Aorta (tissue), 5 donors: Measurements from ENCODE around the gene EVL. TPM values are rescaled to one million over a fixed set of nuclear protein-coding genes. Genes with fewer than 3 reads are reported as not detected.

Experiments used
- ATAC-seq: fragments of 200-7000 bp; cut with Tn5 transposase; one replicate; pipeline ENCODE4 v1.9.1; 2022; ENCODE audit warnings: moderate library complexity; ENCODE audit not compliant: low FRiP score
- DNase-seq, 2 donors: peaks; one replicate each; pipeline ENCODE4 v3.0.0-alpha.2; 2020
- H3K27ac ChIP-seq, 2 donors: one replicate each; pipeline ENCODE4 v1.5.1; 2013; ENCODE audit warnings: low read length in 2 of 2, mild to moderate bottlenecking in 2 of 2, moderate library complexity in 2 of 2, control low read depth in 1 of 2, inconsistent platforms in 1 of 2, low read depth in 1 of 2
- H3K27me3 ChIP-seq, 2 donors: one replicate each; pipeline ENCODE4 v1.6.1; 2013; ENCODE audit warnings: control low read depth in 1 of 2, low read length in 1 of 2, mild to moderate bottlenecking in 1 of 2, moderate library complexity in 1 of 2; ENCODE audit not compliant: insufficient read depth in 2 of 2, control insufficient read depth in 1 of 2
- H3K36me3 ChIP-seq, 2 donors: one replicate each; pipeline ENCODE4 v1.6.1; 2013; ENCODE audit warnings: control low read depth in 1 of 2, low read length in 1 of 2, mild to moderate bottlenecking in 1 of 2; ENCODE audit not compliant: insufficient read depth in 2 of 2, control insufficient read depth in 1 of 2
- H3K4me1 ChIP-seq, 2 donors: one replicate each; pipeline ENCODE4 v1.6.1; 2013; ENCODE audit warnings: low read length in 2 of 2, control low read depth in 1 of 2, mild to moderate bottlenecking in 1 of 2, moderate library complexity in 1 of 2; ENCODE audit not compliant: insufficient read depth in 2 of 2, control insufficient read depth in 1 of 2
- H3K4me3 ChIP-seq, 2 donors: one replicate each; pipeline ENCODE4 v1.5.1; 2013; ENCODE audit warnings: low read length in 2 of 2, control low read depth in 1 of 2, mild to moderate bottlenecking in 1 of 2
- H3K9me3 ChIP-seq: one replicate; pipeline ENCODE4 v1.6.1; 2013; ENCODE audit warnings: mild to moderate bottlenecking, low read length; ENCODE audit not compliant: control insufficient read depth
- WGBS, 2 donors: extraction: QIAGEN DNeasy Blood & Tissue Kit; methylation state at CpG; one replicate each; pipeline ENCODE4 v1.1.7; 2013; 5-methylcytosine and 5-hydroxymethylcytosine counted together
- intact Hi-C, 2 donors: fragments of 100-400 bp; cut with DNase I; formaldehyde crosslinking; loops; one replicate each; pipeline versions ENCODE4 v1.14.2 to v1.15.0; 2022
- polyA plus RNA-seq, 2 donors: library from polyadenylated mRNA; stranded (reverse); fragments of 200-250 nt; gene quantifications; one replicate each; pipeline ENCODE4 v1.2.3, GENCODE V29; 2013
- total RNA-seq, 2 donors: library from RNA; stranded (reverse); fragmentation: NEBNext Ultra II Directional; extraction: Animal tissue kit (Norgen Biotek cat#: 25700); gene quantifications; one replicate each; pipeline ENCODE4 v1.2.1, GENCODE V29; 2021
- donor health status: healthy with polysubstance abuse.
- donor health status: Bipolar disorder and iron deficiency.
- donor health status: DM: no; HTN: no; CAD: no.
- donor health status: DM: no; HTN: no; CAD: no.
- donor health status: DM: yes; HTN: yes; CAD: no.

EVL gene
- total and polyA plus RNA-seq, 4 donors = 21.3 to 133 (median 55.7) TPM

DNA sequence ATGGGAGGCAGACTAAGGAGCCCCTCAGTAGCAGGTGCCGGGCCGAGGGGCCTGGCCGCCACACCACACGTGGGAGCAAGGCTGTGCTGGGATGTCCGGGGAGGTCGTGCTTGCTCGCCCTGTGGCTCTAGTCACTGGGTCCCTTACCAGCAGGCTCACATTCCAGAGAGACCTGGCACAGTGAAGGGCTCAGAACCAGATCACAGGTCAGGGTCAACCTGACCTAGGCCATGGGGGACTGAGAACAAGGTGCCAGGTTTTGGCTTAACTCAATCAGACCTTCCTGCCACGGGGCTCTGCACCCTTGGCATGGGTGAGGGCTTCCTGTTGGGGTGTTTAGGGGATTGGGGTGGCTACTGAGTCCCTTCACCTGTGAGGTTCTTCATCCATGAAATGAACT, 72.0 kb downstream of the EVL start:
- ATAC-seq (no peak), DNase-seq (no peak)
- H3K9me3 ChIP-seq = no peaks in the 10 kb centered on the region
- H3K4me1 ChIP-seq = no peaks in the 10 kb centered on the region
- H3K27me3 ChIP-seq = no peaks in the 10 kb centered on the region
- no peak overlapping the region for H3K4me3 ChIP-seq
- intact Hi-C loops = no loop called here
- H3K27ac ChIP-seq = no peak overlapping the region
- no peaks in the 10 kb centered on the region for H3K36me3 ChIP-seq
- WGBS, 2 donors = 84 to 91% methylated on average over 8 of the region's 8 CpGs

DNA sequence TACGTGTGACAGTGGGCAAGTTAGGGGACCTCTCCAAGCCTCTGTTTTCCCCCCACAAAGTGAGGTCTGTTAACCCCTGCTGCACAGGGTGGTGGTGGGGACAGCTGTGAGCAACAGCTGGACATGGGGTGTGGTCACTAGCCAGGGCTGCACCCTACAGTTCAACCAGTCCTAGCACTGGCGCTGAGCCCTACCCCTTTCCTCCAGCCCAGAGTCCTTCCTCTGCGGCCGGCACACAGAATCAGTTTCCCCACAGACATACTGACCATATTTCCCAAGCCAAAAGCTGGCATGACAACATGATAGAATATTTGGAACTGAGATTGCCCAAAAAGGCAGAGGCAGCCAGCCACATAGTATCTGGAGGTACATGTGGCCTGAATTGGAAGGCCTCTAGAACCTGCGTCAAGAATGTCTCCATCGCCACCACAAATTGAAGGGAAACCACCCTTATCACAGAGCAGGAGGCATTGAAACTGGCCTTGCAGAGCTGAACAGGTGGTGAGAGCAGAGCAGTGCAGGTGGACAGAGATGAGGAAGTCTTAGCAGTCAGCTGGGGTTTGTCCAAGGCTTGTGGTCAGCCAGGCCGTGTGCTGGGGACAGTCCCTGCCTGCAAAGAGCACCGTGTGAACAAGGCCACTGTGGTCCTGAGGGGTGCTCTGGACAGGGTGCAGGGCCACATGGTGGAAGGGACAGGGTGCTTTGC, 73.0 kb downstream of the EVL start:
- ATAC-seq (no peak), DNase-seq (no peak)
- Histone ChIP-seq H3K4me1 (no peaks in the 10 kb centered on the region), H3K27ac (no peak overlapping the region), H3K27me3 (no peaks in the 10 kb centered on the region), H3K4me3 (no peak overlapping the region), H3K36me3 (no peaks in the 10 kb centered on the region), H3K9me3 (no peaks in the 10 kb centered on the region)
- intact Hi-C loops = no loop called here
- WGBS, 2 donors = 78 to 85% methylated on average over 8 of the region's 8 CpGs

DNA sequence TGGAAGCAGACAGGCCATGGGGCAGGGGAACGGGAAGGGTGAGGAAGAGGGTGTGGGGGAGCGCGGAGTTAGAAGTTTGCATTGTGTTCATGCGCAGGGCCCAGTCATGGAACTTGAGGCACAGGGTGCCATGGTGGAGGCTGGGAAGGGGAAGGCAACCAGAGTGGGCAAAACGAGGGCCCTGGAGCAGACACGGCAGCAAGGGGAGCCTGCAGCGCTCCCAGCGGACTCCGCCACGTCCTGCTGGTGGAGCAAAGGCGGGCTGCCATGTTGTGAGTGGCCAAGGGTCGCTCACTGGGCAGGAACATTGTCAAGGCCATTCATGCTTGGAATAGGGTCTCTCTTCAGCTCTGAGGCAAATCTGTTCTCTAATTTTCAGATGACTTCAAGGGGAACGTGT, 73.7 kb downstream of the EVL start:
- no peaks in the 10 kb centered on the region for H3K4me1 ChIP-seq
- H3K27ac ChIP-seq = no peak overlapping the region
- H3K27me3 ChIP-seq = no peaks in the 10 kb centered on the region
- H3K4me3 ChIP-seq = no peak overlapping the region
- DNase-seq (no peak), ATAC-seq (no peak)
- no peaks in the 10 kb centered on the region for H3K36me3 ChIP-seq
- intact Hi-C loops = no loop called here
- H3K9me3 ChIP-seq = no peaks in the 10 kb centered on the region
- WGBS, 2 donors = 97 to 98% methylated on average over 13 of the region's 13 CpGs

GRCh38 chr14:100140452-100141078, 75.3 kb downstream of the EVL start:
- Histone ChIP-seq H3K4me3 (no peak overlapping the region), H3K36me3 (no peaks in the 10 kb centered on the region), H3K27me3 (no peaks in the 10 kb centered on the region), H3K27ac (no peak overlapping the region), H3K9me3 (no peaks in the 10 kb centered on the region), H3K4me1 (no peaks in the 10 kb centered on the region)
- no peak for ATAC-seq
- no peak for DNase-seq
- intact Hi-C loops = no loop called here
- 70 to 74% methylated on average over 16 of the region's 16 CpGs for WGBS, 2 donors

DNA sequence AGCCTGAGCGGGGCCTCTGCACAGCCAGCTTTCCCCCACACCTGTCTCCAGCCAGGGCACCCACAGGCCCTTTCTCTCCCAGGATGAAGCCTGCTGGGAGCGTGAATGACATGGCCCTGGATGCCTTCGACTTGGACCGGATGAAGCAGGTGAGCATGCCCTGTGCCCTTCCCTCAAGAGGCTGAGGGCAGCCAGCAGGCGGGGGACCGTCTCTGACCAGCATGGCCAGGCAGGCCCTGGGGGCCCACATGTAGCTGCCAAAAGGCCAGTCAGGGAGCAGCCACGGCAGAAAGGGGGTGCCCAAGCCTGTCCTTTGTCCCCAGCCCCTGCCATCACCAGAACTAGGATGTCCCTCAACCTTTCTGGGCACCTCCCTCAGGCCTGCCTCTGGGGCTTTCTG, 75.9 kb downstream of the EVL start:
- WGBS, 2 donors = 94 to 97% methylated on average over 7 of the region's 7 CpGs
- no peaks in the 10 kb centered on the region for H3K36me3 ChIP-seq
- H3K27ac ChIP-seq = no peak overlapping the region
- H3K4me1 ChIP-seq = no peaks in the 10 kb centered on the region
- H3K9me3 ChIP-seq = no peaks in the 10 kb centered on the region
- ATAC-seq = no peak
- no peaks in the 10 kb centered on the region for H3K27me3 ChIP-seq
- DNase-seq = no peak
- intact Hi-C loops = no loop called here
- no peak overlapping the region for H3K4me3 ChIP-seq

DNA sequence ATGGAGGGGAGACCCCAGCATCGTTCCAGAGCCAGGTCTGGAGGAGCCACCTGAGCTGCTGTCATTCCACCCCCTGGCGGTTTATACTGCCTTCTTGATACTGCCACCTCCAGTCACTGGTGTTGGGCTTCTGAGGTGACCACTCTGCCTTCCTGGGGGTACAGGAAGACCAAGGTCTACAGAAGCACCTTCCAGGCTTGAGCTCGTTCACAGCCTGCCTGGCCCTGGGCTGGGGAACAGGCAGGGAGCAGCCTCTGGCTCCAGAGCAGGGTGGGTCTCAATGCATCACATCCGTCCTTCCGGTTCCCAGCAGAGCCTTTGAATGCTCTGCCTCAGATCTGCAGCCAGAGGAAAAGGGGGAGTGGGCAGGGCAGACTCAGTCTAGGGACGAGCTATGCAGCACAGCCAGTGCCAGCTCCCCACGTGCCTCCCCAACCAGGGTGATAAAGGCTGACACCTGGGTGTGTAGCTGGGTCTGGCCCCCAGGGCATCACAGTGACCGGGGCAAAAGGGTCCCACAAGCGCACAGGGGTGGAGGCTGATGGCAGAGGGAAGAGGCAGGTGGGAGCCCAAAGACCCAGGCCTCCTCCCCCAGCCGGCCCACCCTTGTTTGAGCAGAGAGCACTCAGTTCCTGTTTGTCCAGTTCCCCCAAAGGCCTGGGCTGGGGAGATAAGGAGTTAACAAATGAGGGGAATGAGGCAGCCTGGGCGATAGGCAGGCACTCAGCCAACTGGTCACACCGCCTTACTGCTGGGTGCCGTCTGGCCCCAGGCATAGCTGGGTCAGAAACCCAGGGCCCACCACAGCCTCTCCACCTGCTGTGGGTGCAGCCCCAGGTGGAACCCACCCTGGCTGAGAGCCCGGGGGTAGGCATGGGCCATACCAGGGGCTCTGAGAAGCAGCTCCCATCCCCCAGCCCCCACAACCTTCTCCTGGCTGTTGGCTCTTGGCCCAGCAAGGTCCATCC, 77.1 kb downstream of the EVL start:
- H3K4me3 ChIP-seq = no peak overlapping the region
- DNase-seq (no peak), ATAC-seq (peak; percentile 44)
- no peaks in the 10 kb centered on the region for H3K4me1 ChIP-seq
- no peak overlapping the region for H3K27ac ChIP-seq
- WGBS, 2 donors = 57 to 61% methylated on average over 14 of the region's 14 CpGs
- H3K27me3 ChIP-seq = no peaks in the 10 kb centered on the region
- no peaks in the 10 kb centered on the region for H3K36me3 ChIP-seq
- H3K9me3 ChIP-seq = no peaks in the 10 kb centered on the region
- intact Hi-C loops = no loop called here

- DNase-seq (no peak), ATAC-seq (no peak)
- H3K4me3 ChIP-seq = no peak overlapping the region
- no peaks in the 10 kb centered on the region for H3K9me3 ChIP-seq
- intact Hi-C loops = no loop called here
- H3K27ac ChIP-seq = no peak overlapping the region
- 96% methylated on average over 18 of the region's 18 CpGs for WGBS, 2 donors
- H3K27me3 ChIP-seq = no peaks in the 10 kb centered on the region
- H3K4me1 ChIP-seq = no peaks in the 10 kb centered on the region
- H3K36me3 ChIP-seq = no peaks in the 10 kb centered on the region
Measured at GRCh38 chr14:100143523-100143922, 78.3 kb downstream of the EVL start.

- H3K27me3 ChIP-seq = no peaks in the 10 kb centered on the region
- 95 to 96% methylated on average over 23 of the region's 23 CpGs for WGBS, 2 donors
- intact Hi-C loops = no loop called here
- H3K4me1 ChIP-seq = no peaks in the 10 kb centered on the region
- ATAC-seq = no peak
- no peak overlapping the region for H3K4me3 ChIP-seq
- H3K27ac ChIP-seq = no peak overlapping the region
- no peaks in the 10 kb centered on the region for H3K9me3 ChIP-seq
- no peak for DNase-seq
- no peaks in the 10 kb centered on the region for H3K36me3 ChIP-seq
Measured at GRCh38 chr14:100143934-100144333, 78.7 kb downstream of the EVL start.
